H9 (cell line): ENCODE results near the gene MGAM2. TPM values are rescaled to one million over a fixed set of nuclear protein-coding genes. Genes with fewer than 3 reads are reported as not detected.

Experiments used
- DNase-seq: peaks from one replicate; pipeline ENCODE4 v3.0.0-alpha.2; 2017
- H2AFZ ChIP-seq: one replicate; pipeline ENCODE4 v1.6.1; 2013; ENCODE audit warnings: mild to moderate bottlenecking, low read length, control low read depth, moderate library complexity
- H2AK5ac ChIP-seq: 2 replicates; pipeline ENCODE4 v1.6.1; 2013; ENCODE audit warnings: low read length, control low read depth, mixed read lengths; ENCODE audit not compliant: insufficient read length
- H2BK120ac ChIP-seq: one replicate; pipeline ENCODE4 v1.6.1; 2013; ENCODE audit warnings: low read depth, mild to moderate bottlenecking, low read length, control low read depth, inconsistent platforms; ENCODE audit not compliant: poor library complexity, severe bottlenecking
- H2BK12ac ChIP-seq: 2 replicates; pipeline ENCODE4 v1.6.1; 2013; ENCODE audit warnings: low read length, control low read depth, mixed read lengths, low read depth; ENCODE audit not compliant: insufficient read length
- H2BK15ac ChIP-seq: 2 replicates; pipeline ENCODE4 v1.6.1; 2013; ENCODE audit warnings: low read depth, low read length, control low read depth
- H2BK20ac ChIP-seq: one replicate; pipeline ENCODE4 v1.6.1; 2013; ENCODE audit warnings: low read depth, mild to moderate bottlenecking, low read length, control low read depth, inconsistent platforms; ENCODE audit not compliant: poor library complexity, severe bottlenecking
- H2BK5ac ChIP-seq: 2 replicates; pipeline ENCODE4 v1.6.1; 2013; ENCODE audit warnings: low read length, control low read depth, mixed read lengths; ENCODE audit not compliant: insufficient read length
- H3K14ac ChIP-seq: 2 replicates; pipeline ENCODE4 v1.6.1; 2013; ENCODE audit warnings: low read length, control low read depth; ENCODE audit not compliant: insufficient read depth
- H3K18ac ChIP-seq: 2 replicates; pipeline ENCODE4 v1.6.1; 2013; ENCODE audit warnings: low read depth, mild to moderate bottlenecking, mixed read lengths, low read length, control low read depth; ENCODE audit not compliant: insufficient read length
- H3K23ac ChIP-seq: 2 replicates; pipeline ENCODE4 v1.6.1; 2013; ENCODE audit warnings: low read length, control low read depth, mixed read lengths, low read depth; ENCODE audit not compliant: insufficient read length
- H3K23me2 ChIP-seq: 2 replicates; pipeline ENCODE4 v1.6.1; 2013; ENCODE audit warnings: low read depth, mild to moderate bottlenecking, mixed read lengths, low read length, control low read depth; ENCODE audit not compliant: insufficient read length, poor library complexity, severe bottlenecking
- H3K27ac ChIP-seq: 2 replicates; pipeline ENCODE4 v1.5.1; 2013; ENCODE audit warnings: low read length, control low read depth, mixed read lengths, low read depth; ENCODE audit not compliant: insufficient read length
- H3K27me3 ChIP-seq: 2 replicates; pipeline ENCODE4 v1.6.1; 2013; ENCODE audit warnings: low read length, control low read depth, inconsistent platforms; ENCODE audit not compliant: insufficient read depth
- H3K4ac ChIP-seq: 2 replicates; pipeline ENCODE4 v1.6.1; 2013; ENCODE audit warnings: low read depth, mild to moderate bottlenecking, control low read depth, inconsistent platforms, low read length, moderate library complexity
- H3K4me1 ChIP-seq: 2 replicates; pipeline ENCODE4 v1.6.1; 2013; ENCODE audit warnings: low read length, control low read depth, inconsistent platforms; ENCODE audit not compliant: insufficient read depth
- H3K4me2 ChIP-seq: 2 replicates; pipeline ENCODE4 v1.6.1; 2013; ENCODE audit warnings: low read length, control low read depth, mixed read lengths; ENCODE audit not compliant: insufficient read length, insufficient read depth
- H3K56ac ChIP-seq: 2 replicates; pipeline ENCODE4 v1.6.1; 2013; ENCODE audit warnings: low read depth, mild to moderate bottlenecking, mixed read lengths, low read length, control low read depth; ENCODE audit not compliant: insufficient read length
- H3K79me1 ChIP-seq: 2 replicates; pipeline ENCODE4 v1.6.1; 2013; ENCODE audit warnings: low read depth, mild to moderate bottlenecking, moderate library complexity, low read length, control low read depth, inconsistent platforms; ENCODE audit not compliant: insufficient read depth, poor library complexity, severe bottlenecking
- H3K79me2 ChIP-seq: 2 replicates; pipeline ENCODE4 v1.6.1; 2013; ENCODE audit warnings: low read length, control low read depth, inconsistent platforms; ENCODE audit not compliant: insufficient read depth
- H3K9ac ChIP-seq: 2 replicates; pipeline ENCODE4 v1.6.1; 2013; ENCODE audit warnings: low read length, control low read depth, mixed read lengths; ENCODE audit not compliant: insufficient read length; ENCODE audit errors: extremely low read depth
- H3K9me3 ChIP-seq: one replicate; pipeline ENCODE4 v1.6.1; 2013; ENCODE audit warnings: low read depth, low read length, inconsistent platforms; ENCODE audit not compliant: control insufficient read depth
- H3T11ph ChIP-seq: one replicate; pipeline ENCODE4 v1.6.1; 2013; ENCODE audit warnings: mild to moderate bottlenecking, low read length, control low read depth, inconsistent platforms
- H4K20me1 ChIP-seq: one replicate; pipeline ENCODE4 v1.6.1; 2013; ENCODE audit not compliant: control insufficient read depth, insufficient read length, insufficient read depth
- H4K5ac ChIP-seq: 2 replicates; pipeline ENCODE4 v1.6.1; 2013; ENCODE audit warnings: low read depth, mild to moderate bottlenecking, mixed read lengths, low read length, control low read depth; ENCODE audit not compliant: insufficient read length
- H4K8ac ChIP-seq: replicated peaks from 2 replicates; pipeline ENCODE4 v1.6.1; 2013; ENCODE audit warnings: low read length, control low read depth, mixed read lengths, low read depth; ENCODE audit not compliant: insufficient read length
- H4K91ac ChIP-seq: 2 replicates; pipeline ENCODE4 v1.6.1; 2013; ENCODE audit warnings: low read depth, mild to moderate bottlenecking, moderate library complexity, mixed read lengths, low read length, control low read depth; ENCODE audit not compliant: insufficient read length
- H3K27ac Mint-ChIP-seq, 3 experiments: 2 replicates in 2 of 3; 3 replicates in 1 of 3; pipeline ENCODE4 v1.8.0; 2020 to 2021; ENCODE audit warnings: mixed read lengths in 3 of 3, mild to moderate bottlenecking in 1 of 3, moderate library complexity in 1 of 3
- H3K27me3 Mint-ChIP-seq: 2 replicates; pipeline ENCODE4 v1.8.0; 2021; ENCODE audit warnings: low read depth, mild to moderate bottlenecking, moderate library complexity, mixed read lengths
- H3K36me3 Mint-ChIP-seq, 3 experiments: 2 replicates in 2 of 3; 3 replicates in 1 of 3; pipeline ENCODE4 v1.8.0; 2020 to 2021; ENCODE audit warnings: low read depth in 3 of 3, mixed read lengths in 3 of 3; ENCODE audit not compliant: insufficient read depth in 1 of 3
- H3K4me1 Mint-ChIP-seq, 2 experiments: 2 replicates each; pipeline ENCODE4 v1.8.0; 2020; ENCODE audit warnings: mixed read lengths in 2 of 2
- H3K4me3 Mint-ChIP-seq, 2 experiments: 2 replicates in 1 of 2; 3 replicates in 1 of 2; pipeline ENCODE4 v1.8.0; 2020 to 2021; ENCODE audit warnings: mild to moderate bottlenecking in 2 of 2, mixed read lengths in 2 of 2, moderate library complexity in 1 of 2
- H3K9me3 Mint-ChIP-seq, 2 experiments: 2 replicates in 1 of 2; 3 replicates in 1 of 2; pipeline ENCODE4 v1.8.0; 2020; ENCODE audit warnings: mild to moderate bottlenecking in 2 of 2, mixed read lengths in 2 of 2, moderate library complexity in 1 of 2
- CTCF ChIP-seq: fragments of 200-600 bp; sonication (generic); conservative IDR thresholded peaks from 3 replicates; pipeline ENCODE4 v1.8.0; 2021; ENCODE audit warnings: antibody characterized with exemption, mild to moderate bottlenecking
- WGBS: extraction: QIAGEN DNeasy Blood & Tissue Kit; methylation state at CpG from one replicate; pipeline ENCODE4 v1.1.7; 2013; ENCODE audit warnings: missing lambda C conversion rate, low lambda C conversion rate, mixed read lengths; ENCODE audit not compliant: insufficient read length; ENCODE audit errors: extremely low coverage; 5-methylcytosine and 5-hydroxymethylcytosine counted together
- total RNA-seq: library from RNA; stranded (reverse); gene quantifications from 2 replicates; pipeline ENCODE4 v1.2.1, GENCODE V29; 2021

The MGAM2 gene
- total RNA-seq, 1 experiment from 2014 or later = not detected

- Histone ChIP-seq H3K23me2 (no peaks in the 10 kb centered on the region), H3T11ph (no peak overlapping the region), H3K79me2 (no peaks in the 10 kb centered on the region; the same call in 1 of the 2 replicates), H2BK5ac (no peak overlapping the region), H3K79me1 (no peaks in the 10 kb centered on the region), H3K4me2 (no peak overlapping the region), H2AK5ac (no peak overlapping the region), H3K4me1 (peaks cover 4% of the 10 kb centered on the region; the same call in 1 of the 2 replicates), H2AFZ (no peak overlapping the region), H3K27ac (no peak overlapping the region), H3K18ac (no peak overlapping the region), H3K9me3 (no peaks in the 10 kb centered on the region), H3K4ac (no peak overlapping the region), H2BK20ac (no peak overlapping the region), H3K56ac (no peak overlapping the region), H3K14ac (no peak overlapping the region), H3K23ac (no peak overlapping the region), H4K20me1 (no peaks in the 10 kb centered on the region), H2BK15ac (no peak overlapping the region), H3K9ac (no peak overlapping the region), H3K27me3 (no peaks in the 10 kb centered on the region), H4K8ac (no peak overlapping the region), H4K5ac (no peak overlapping the region), H4K91ac (no peak overlapping the region), H2BK120ac (no peak overlapping the region), H2BK12ac (no peak overlapping the region)
- Mint-ChIP-seq H3K27ac (no peak overlapping the region), H3K4me3 (no peak overlapping the region), H3K4me1 (peaks cover 11% of the 10 kb centered on the region in 2 experiments), H3K9me3 (no peaks in the 10 kb centered on the region), H3K27me3 (no peaks in the 10 kb centered on the region; the same call in 1 of the 2 replicates), H3K36me3 (no peaks in the 10 kb centered on the region; a peak in 1 of 7 replicates)
- no CpG with 5 or more reads among the region's 1 CpG for WGBS
- TF ChIP-seq CTCF = no peak
- DNase-seq = no peak
Observed at GRCh38 chr7:142150356-142150755, 38.8 kb downstream of the MGAM2 start.
